Thyroid gland (tissue), 4 donors: ENCODE results near the gene FAM83F.

Experiments used
- CTCF ChIP-seq, 6 experiments: fragments of 200-600 bp in 3 of 6; fragments of 450-650 bp in 3 of 6; sonication (generic) in 3 of 6; IDR thresholded peaks; one replicate each; pipeline ENCODE4 v1.5.1; 2016 to 2019; ENCODE audit warnings: antibody characterized with exemption in 6 of 6, mild to moderate bottlenecking in 2 of 6, inconsistent platforms in 1 of 6, moderate library complexity in 1 of 6
- POLR2A ChIP-seq, 2 donors: fragments of 450-650 bp; IDR thresholded peaks; one replicate each; pipeline ENCODE4 v1.6.1; 2017; ENCODE audit warnings: antibody characterized with exemption in 2 of 2, mild to moderate bottlenecking in 2 of 2, moderate library complexity in 1 of 2

DNA sequence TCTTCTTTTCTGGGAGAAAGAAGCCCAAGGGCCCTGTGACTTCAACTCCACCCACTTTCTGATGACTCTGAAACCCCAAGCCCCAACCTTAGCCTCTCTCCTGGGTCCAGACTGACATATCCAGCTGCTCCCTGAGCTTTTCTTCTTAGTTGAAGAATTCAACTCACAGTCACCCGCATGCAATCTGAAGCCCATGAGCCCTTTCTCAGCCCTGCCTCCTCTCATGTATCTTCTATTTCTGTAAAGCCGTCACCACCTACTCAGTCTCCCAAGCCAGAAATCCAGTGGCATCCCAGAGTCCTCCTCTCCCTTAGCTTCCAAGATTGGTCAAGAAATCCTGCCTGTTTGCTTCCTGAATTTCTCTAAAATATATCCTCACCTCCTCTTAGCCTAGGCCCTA, 41.7 kb upstream of the FAM83F start:
- TF ChIP-seq CTCF (IDR thresholded peaks at IDR 0.05) (no peak), POLR2A (IDR thresholded peaks at IDR 0.05) (no peak)
